ENCODE results near the gene SLC1A5.
"Not testable (repeated sequence)": the region's sequence is repeated elsewhere in the genome, so short reads cannot be mapped to it uniquely, and the experiment has no call there.

SLC1A5 gene

GRCh38 chr19:46764817-46765291 is 23.5 kb downstream of the SLC1A5 start:
- TF ChIP-seq, protein P1, sequence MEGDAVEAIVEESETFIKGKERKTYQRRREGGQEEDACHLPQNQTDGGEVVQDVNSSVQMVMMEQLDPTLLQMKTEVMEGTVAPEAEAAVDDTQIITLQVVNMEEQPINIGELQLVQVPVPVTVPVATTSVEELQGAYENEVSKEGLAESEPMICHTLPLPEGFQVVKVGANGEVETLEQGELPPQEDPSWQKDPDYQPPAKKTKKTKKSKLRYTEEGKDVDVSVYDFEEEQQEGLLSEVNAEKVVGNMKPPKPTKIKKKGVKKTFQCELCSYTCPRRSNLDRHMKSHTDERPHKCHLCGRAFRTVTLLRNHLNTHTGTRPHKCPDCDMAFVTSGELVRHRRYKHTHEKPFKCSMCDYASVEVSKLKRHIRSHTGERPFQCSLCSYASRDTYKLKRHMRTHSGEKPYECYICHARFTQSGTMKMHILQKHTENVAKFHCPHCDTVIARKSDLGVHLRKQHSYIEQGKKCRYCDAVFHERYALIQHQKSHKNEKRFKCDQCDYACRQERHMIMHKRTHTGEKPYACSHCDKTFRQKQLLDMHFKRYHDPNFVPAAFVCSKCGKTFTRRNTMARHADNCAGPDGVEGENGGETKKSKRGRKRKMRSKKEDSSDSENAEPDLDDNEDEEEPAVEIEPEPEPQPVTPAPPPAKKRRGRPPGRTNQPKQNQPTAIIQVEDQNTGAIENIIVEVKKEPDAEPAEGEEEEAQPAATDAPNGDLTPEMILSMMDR (conservative IDR thresholded peaks at IDR 0.05; ENCODE audit: low read depth, low read length), result no peak
- no peak for DNase-seq (ENCODE audit: low read depth)
- H3K4me3 ChIP-seq (ENCODE audit: low read depth, low read length), result no peak overlapping the region

DNA sequence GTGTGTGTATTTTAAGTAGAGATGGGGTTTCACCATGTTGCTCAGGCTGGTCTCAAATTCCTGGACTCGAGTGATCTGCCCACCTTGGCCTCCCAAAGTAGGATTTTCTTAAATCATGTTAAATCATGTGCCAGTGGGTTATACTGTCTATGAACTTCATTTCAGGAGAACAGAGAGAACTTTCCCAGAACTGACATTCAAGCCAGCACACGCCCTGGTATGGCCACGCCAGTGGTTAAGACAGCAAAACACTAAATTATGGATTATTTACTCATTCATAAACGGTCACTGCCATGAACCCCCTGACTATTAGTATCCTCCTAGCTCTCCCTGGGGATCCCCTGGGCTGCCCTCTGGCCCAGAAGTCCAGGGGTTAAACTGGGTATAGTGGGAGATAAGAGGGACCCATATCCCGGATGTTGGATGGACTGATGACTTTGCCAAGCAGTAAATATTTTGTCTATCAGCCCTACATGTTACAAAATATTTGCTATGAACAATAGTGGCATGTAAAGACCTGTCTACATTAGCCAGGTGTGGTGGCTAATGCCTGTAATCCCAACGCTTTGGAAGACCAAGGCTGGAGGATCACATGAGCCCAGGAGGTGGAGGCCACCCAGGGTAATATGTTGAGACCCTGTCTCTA is 26.0 kb downstream of the SLC1A5 start:
- no peak overlapping the region for H3K4me3 ChIP-seq (ENCODE audit: low read depth, low read length)
- DNase-seq (ENCODE audit: low read depth), result no peak
- TF ChIP-seq, protein P1 (conservative IDR thresholded peaks at IDR 0.05; ENCODE audit: low read depth, low read length), result no peak

DNA sequence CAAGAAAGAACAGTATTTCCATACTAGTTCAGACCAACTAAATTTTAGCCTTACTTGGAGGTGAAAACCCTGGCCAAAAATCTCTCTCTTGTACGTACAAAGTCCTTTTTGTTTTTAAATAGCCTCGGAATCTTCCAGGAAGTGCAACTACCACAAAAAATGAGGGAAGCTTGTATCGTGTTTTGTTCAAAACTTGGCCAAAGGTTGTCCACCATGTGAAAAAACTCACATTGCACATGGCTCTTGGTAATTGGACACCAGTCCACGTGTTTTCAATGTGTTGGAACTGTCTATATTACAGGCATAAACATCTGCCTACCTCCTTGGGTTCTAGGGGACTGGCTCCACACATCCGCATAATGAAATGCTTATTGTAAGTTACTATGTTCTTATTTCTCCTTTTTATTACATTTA is 27.0 kb downstream of the SLC1A5 start:
- TF ChIP-seq, protein P1 (conservative IDR thresholded peaks at IDR 0.05; ENCODE audit: low read depth, low read length), result no peak
- no peak overlapping the region for H3K4me3 ChIP-seq (ENCODE audit: low read depth, low read length)
- peak; percentile 93 for DNase-seq (ENCODE audit: low read depth)

DNA sequence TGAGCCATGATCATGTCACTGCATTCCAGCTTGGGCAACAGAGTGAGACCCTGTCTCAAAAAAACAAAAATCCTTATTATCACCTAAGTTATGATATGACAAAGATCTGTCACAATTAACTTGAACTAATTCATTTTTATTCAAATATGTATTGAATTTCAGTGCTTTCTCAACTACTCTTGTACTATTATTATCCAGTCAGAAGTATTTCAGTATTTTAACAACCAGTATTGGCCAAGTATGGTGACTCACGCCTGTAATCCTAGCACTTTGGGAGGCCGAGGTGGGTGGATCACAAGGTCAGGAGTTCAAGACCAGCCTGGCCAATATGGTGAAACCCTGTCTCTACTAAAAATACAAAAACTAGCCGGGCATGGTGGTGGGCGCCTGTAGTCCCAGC is 27.5 kb downstream of the SLC1A5 start:
- DNase-seq (ENCODE audit: low read depth), result peak; percentile 65
- not testable (repeated sequence) for H3K4me3 ChIP-seq (ENCODE audit: low read depth, low read length)

DNA sequence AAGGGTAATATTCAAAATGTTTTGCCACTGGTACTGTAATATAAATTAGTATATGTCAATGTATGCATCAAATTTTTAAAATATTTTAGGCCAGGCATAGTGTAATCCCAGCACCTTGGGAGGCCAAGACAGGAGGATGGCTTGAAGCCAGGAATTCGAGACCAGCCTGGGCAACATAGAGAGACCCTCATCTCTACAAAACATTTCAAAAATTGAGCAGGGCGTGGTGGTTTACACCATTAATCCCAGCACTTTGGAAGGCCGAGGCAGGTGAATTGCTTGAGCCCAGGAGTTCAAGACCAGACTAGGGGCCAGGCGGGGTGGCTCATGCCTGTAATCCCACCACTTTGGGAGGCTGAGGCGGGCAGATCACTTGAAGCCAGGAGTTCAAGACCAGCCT is 28.0 kb downstream of the SLC1A5 start:
- no peak overlapping the region for H3K4me3 ChIP-seq (ENCODE audit: low read depth, low read length)
- DNase-seq (ENCODE audit: low read depth), result no peak
- TF ChIP-seq, protein P1 (conservative IDR thresholded peaks at IDR 0.05; ENCODE audit: low read depth, low read length), result no peak

GRCh38 chr19:46759817-46760333 is 28.5 kb downstream of the SLC1A5 start:
- peak; percentile 97 for DNase-seq (ENCODE audit: low read depth)
- TF ChIP-seq, protein P1 (conservative IDR thresholded peaks at IDR 0.05; ENCODE audit: low read depth, low read length), result no peak
- no peak overlapping the region for H3K4me3 ChIP-seq (ENCODE audit: low read depth, low read length)

- TF ChIP-seq, protein P1 (conservative IDR thresholded peaks at IDR 0.05; ENCODE audit: low read depth, low read length), result no peak
- no peak for DNase-seq (ENCODE audit: low read depth)
- no peak overlapping the region for H3K4me3 ChIP-seq (ENCODE audit: low read depth, low read length)
Measured at GRCh38 chr19:46759206-46759605, 29.2 kb downstream of the SLC1A5 start.

Data from choroid plexus epithelial cell (primary cell).